Nephron progenitor cell (in vitro differentiated cells): ENCODE data around the gene P4HB.

Experiments
- DNase-seq: peaks from one replicate; pipeline ENCODE4 v3.0.0; 2021
- H3K27ac Mint-ChIP-seq: 2 replicates; pipeline ENCODE4 v1.8.0; 2021; ENCODE audit warnings: mild to moderate bottlenecking, moderate library complexity, mixed read lengths
- H3K27me3 Mint-ChIP-seq: 2 replicates; pipeline ENCODE4 v1.8.0; 2021; ENCODE audit warnings: mild to moderate bottlenecking, low read depth, mixed read lengths; ENCODE audit not compliant: poor library complexity
- H3K36me3 Mint-ChIP-seq: 2 replicates; pipeline ENCODE4 v1.8.0; 2021; ENCODE audit warnings: low read depth, mixed read lengths
- H3K4me1 Mint-ChIP-seq: 2 replicates; pipeline ENCODE4 v1.8.0; 2021; ENCODE audit warnings: mixed read lengths
- H3K4me3 Mint-ChIP-seq: 2 replicates; pipeline ENCODE4 v1.8.0; 2021; ENCODE audit warnings: mild to moderate bottlenecking, moderate library complexity, mixed read lengths
- H3K9me3 Mint-ChIP-seq: 2 replicates; pipeline ENCODE4 v1.8.0; 2021; ENCODE audit warnings: mild to moderate bottlenecking, moderate library complexity, mixed read lengths
- TF ChIP-seq, protein P1 (sequence below): fragments of 200-600 bp; sonication (generic); IDR thresholded peaks from 2 replicates; pipeline ENCODE4 v1.5.0; 2021; ENCODE audit warnings: antibody characterized with exemption

Gene P4HB

DNA sequence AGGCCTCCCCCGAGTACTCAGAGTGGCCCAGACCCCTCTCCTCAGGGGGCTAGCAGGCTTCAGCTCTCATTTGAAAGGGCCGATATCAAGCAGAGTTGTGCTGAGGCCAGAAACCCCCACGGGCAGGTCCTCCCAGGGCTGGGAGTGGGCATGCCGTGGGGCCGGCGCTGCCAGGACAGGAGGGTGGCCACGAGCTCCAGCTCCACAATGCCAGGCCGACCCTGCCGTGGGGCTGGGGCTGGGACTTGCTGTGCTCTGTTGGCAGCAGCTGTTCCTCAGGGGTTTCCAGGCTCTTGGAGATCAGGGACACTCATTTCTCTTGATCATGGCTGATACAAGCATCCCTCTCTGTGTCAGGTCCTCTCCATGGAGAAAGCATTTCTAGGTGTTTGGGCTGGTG lies 38.5 kb upstream of the P4HB start:
- TF ChIP-seq, protein P1, sequence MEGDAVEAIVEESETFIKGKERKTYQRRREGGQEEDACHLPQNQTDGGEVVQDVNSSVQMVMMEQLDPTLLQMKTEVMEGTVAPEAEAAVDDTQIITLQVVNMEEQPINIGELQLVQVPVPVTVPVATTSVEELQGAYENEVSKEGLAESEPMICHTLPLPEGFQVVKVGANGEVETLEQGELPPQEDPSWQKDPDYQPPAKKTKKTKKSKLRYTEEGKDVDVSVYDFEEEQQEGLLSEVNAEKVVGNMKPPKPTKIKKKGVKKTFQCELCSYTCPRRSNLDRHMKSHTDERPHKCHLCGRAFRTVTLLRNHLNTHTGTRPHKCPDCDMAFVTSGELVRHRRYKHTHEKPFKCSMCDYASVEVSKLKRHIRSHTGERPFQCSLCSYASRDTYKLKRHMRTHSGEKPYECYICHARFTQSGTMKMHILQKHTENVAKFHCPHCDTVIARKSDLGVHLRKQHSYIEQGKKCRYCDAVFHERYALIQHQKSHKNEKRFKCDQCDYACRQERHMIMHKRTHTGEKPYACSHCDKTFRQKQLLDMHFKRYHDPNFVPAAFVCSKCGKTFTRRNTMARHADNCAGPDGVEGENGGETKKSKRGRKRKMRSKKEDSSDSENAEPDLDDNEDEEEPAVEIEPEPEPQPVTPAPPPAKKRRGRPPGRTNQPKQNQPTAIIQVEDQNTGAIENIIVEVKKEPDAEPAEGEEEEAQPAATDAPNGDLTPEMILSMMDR: no peak
- H3K4me1 Mint-ChIP-seq: peaks cover 8% of the 10 kb centered on the region
- no peaks in the 10 kb centered on the region for H3K9me3 Mint-ChIP-seq
- DNase-seq: no peak
- no peak overlapping the region for H3K4me3 Mint-ChIP-seq
- peaks cover 35% of the 10 kb centered on the region for H3K36me3 Mint-ChIP-seq
- H3K27me3 Mint-ChIP-seq: peaks cover 23% of the 10 kb centered on the region
- no peak overlapping the region for H3K27ac Mint-ChIP-seq

DNA sequence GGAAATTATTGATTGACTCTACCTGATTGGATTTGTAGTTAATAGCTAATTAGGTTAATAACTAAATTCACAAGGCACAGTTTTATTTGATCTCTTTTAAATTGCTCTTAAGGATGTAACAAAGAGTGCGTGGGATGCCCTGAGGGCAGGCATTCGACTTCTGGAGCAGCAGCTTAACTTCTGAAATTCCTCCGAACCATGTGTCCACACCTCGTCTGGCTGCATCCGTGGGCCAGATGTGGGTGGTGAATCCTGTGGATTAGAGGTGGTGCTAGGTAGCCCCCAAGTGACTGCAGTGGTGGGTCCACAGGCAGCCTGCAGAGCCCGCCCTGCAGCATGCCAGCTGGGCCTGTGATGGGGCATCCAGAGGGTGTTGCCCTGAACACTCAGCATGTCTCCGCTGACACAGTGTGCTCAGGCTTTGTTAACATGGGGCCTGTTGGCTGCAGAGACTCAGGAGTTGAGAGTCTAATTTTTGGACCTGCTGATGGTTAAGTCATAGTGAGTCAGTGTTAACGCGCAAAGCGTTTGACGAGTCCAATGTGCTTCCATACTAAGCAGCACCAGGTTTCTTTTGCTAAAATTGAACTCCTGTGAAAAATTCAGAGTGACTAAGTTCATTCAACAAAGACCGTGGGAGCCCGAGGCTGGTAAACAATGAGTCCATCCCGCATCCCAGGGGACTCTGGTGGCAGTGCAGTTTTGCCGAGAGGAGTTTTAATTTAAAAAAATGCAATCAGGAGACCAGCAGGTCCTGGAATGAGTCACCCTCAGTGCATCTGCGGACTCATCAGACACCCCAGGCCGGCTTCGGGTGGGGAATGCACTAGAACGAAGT lies 37.9 kb upstream of the P4HB start:
- Mint-ChIP-seq H3K9me3 (no peaks in the 10 kb centered on the region), H3K27me3 (peaks cover 18% of the 10 kb centered on the region), H3K4me1 (peaks cover 8% of the 10 kb centered on the region), H3K36me3 (peaks cover 35% of the 10 kb centered on the region), H3K27ac (no peak overlapping the region), H3K4me3 (no peak overlapping the region)
- TF ChIP-seq, protein P1: no peak
- DNase-seq: no peak

DNA sequence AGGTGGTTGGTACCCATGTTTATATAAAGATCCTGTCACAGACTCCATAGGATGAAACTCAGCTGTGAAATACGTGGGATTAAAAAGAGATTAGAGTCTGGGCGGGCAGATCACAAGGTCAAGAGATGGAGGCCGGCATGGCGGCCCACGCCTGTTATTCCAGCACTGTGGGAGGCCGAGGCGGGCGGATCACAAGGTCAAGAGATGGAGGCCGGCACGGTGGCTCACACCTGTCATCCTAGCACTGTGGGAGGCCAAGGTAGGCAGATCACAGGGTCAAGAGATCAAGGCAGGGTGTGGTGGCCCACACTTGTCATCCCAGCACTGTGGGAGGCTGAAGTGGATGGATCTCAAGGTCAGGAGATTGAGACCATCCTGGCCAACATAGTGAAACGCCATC lies 35.1 kb upstream of the P4HB start:
- Mint-ChIP-seq H3K9me3 (no peaks in the 10 kb centered on the region), H3K27ac (peak overlapping the region; percentile 57), H3K36me3 (peaks cover 26% of the 10 kb centered on the region), H3K27me3 (peaks cover 5% of the 10 kb centered on the region), H3K4me3 (no peak overlapping the region), H3K4me1 (peaks cover 2% of the 10 kb centered on the region)
- no peak for DNase-seq
- TF ChIP-seq, protein P1: no peak

DNA sequence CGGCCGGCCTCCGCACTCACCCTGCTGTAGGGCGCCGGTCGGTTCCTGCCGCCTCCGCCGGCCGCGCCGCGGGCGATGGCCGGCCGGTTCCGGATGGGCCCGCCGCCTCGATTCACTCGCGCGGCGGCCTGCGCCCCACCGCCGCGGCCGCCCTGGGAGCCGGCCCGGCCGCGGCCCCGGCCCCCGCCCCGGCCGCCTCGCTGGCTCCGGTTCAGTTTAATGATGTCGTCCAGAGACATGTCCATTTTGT lies 30.9 kb upstream of the P4HB start:
- no peak for DNase-seq
- Mint-ChIP-seq H3K27ac (peak overlapping the region; percentile 99), H3K36me3 (peaks cover 36% of the 10 kb centered on the region), H3K4me3 (peak overlapping the region; percentile 92), H3K4me1 (peaks cover 21% of the 10 kb centered on the region), H3K9me3 (no peaks in the 10 kb centered on the region), H3K27me3 (no peaks in the 10 kb centered on the region)
- TF ChIP-seq, protein P1: no peak

DNA sequence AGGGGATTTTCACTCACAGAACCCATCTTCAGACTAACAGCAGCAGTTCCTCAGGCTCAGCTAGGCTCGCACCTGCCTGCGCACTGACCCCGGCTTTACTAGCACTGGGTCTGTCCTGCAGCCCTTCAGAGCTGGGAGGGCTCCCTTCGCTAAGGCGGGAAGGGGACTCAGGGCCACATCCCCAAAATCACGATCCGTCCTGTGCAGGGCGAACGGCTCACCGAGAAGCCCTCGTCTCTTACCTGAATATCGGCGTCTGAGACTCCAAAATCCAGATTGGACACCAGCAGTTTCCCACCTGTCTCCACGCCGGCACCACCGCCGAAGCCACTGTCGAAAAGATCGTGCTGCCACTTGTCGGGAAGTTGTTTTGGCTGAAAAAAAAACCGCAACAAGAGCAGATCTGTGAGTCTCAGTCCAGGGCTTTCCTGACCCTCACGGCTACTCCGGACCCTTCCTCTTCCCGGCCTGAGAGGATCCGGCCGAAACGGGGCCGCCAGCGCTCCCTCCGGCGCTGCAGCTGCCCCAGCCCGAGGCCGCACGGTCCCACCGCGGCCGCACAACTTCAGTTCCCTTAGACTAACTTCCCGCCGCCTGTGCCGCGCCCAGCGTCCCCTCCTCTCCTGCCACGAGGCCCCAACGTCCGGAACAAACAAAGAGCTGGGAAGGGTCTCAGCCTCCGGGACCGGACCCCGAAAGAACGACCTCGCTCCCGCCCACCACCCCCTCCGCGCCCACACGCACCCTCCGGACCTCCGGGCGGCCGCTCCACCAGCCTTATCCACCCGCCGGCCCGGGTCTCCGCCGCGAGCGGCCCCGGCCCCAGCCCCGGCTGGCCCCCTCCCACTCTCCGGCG lies 30.3 kb upstream of the P4HB start:
- Mint-ChIP-seq H3K27ac (peak overlapping the region; percentile 74), H3K4me3 (peak overlapping the region; percentile 87), H3K27me3 (no peaks in the 10 kb centered on the region), H3K4me1 (peaks cover 21% of the 10 kb centered on the region), H3K9me3 (no peaks in the 10 kb centered on the region), H3K36me3 (peaks cover 37% of the 10 kb centered on the region)
- peak; percentile 42 for DNase-seq
- TF ChIP-seq, protein P1: no peak
